Stimulated activated CD8-positive, alpha-beta memory T cell treated with anti-CD3 and anti-CD28 coated beads, Interleukin-12 subunit alpha, Interleukin-12 subunit beta, amount 100 ng/mL, for 4 hours (primary cell): ENCODE measurements around the gene DOK7.

Experiments
- DNase-seq: peaks from one replicate; pipeline ENCODE4 v3.0.0-alpha.2; 2020; ENCODE audit warnings: low read depth

DOK7 gene

DNA sequence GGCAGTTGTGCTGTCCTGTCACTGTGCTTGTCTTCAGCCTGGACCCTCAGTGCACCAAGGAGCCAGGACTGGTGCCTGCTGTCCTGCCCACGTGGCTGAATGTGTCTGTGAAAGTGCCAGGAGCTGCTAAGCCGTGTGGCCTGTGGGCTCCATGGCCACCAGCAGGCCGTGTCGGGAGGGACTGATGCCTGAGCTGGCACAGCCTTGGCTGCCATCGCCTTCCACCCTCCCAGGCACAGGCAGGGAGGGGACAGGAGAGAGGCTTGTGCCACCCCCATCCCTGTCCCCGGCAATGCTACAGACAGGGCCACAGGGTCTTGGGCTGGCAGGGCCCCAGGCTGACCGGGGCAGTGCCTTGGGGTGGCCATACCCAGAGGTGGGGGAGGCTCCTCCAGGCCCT, 24.8 kb downstream of the DOK7 start:
- no peak for DNase-seq

DNA sequence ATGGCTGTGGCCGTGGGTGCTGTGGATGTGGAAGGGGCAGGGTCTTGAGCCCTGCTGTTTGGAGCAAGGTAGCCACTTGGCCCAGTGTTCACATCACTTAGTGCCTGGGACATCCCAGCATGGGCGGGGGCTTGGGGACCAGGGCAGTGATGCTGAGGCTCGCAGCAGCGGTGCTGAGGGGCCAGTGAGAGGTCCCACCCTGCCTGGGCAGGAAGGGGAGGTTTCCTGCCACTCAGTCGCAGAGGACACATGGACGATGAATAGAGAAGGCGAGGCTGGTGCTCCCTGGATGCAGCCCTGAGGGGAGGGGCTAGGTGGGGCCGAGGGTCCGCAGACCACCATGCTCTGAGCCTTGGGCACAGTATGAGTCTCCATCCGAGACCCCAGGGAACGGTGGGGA, 25.7 kb downstream of the DOK7 start:
- no peak for DNase-seq

DNA sequence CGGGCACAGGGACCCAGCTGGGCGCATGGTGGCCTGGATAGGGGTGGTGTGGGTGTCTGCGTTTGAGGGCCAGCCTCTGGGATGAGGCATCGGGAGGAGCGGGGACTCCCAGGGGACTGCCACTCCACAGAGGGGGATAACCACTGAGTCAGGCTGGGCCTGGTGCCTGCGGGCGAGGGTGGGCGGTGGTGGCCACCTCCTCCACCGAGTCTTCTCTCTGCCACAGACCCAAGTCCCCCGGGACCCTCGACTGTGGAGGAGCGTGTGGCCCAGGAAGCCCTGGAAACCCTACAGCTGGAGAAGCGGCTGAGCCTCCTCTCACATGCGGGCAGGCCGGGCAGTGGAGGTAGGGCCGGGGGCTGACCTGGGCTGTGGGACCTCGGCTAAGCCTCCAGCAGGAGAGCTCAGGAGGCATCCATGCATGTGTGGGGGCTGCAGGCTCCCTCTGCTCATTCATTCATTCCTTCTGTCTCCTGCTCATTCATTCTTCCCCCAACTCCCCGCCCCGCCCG, 26.4 kb downstream of the DOK7 start:
- no peak for DNase-seq

DNA sequence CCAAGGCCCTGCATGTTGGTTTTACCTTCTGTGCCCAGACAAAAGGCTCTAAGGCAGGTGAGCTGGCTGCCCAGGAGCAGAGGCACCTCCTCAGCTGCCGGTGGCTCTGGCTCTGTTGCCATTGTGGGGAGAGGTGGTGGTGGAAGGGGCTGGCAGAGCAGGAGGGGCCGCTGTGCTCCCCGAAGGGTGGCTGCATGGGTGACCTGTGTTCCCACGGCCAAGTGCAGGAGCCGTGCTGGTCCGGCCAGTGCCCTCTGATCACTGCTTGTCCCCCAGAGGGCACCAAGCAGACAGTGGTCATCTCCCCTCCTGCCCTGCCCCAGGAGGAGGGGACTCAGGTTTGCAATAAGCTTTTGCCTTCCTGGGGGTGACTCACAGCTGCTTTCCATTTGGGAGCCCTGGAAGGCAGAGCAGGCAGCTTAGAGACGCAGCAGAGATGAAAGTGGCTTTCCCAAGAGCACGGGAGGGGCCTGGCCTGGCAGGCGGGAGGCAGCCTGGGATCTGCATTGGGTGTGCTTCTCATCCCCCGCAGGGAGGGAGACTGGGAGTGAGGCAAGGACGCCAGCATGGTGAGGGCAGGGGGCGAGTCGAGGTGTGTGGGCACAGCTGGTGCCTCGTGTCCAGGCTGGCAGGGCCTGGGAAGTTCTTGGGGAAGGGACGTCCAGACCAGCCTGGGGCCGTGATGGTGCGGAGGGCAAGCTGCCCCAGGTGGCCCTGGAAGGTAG, 28.7 kb downstream of the DOK7 start:
- DNase-seq: no peak

DNA sequence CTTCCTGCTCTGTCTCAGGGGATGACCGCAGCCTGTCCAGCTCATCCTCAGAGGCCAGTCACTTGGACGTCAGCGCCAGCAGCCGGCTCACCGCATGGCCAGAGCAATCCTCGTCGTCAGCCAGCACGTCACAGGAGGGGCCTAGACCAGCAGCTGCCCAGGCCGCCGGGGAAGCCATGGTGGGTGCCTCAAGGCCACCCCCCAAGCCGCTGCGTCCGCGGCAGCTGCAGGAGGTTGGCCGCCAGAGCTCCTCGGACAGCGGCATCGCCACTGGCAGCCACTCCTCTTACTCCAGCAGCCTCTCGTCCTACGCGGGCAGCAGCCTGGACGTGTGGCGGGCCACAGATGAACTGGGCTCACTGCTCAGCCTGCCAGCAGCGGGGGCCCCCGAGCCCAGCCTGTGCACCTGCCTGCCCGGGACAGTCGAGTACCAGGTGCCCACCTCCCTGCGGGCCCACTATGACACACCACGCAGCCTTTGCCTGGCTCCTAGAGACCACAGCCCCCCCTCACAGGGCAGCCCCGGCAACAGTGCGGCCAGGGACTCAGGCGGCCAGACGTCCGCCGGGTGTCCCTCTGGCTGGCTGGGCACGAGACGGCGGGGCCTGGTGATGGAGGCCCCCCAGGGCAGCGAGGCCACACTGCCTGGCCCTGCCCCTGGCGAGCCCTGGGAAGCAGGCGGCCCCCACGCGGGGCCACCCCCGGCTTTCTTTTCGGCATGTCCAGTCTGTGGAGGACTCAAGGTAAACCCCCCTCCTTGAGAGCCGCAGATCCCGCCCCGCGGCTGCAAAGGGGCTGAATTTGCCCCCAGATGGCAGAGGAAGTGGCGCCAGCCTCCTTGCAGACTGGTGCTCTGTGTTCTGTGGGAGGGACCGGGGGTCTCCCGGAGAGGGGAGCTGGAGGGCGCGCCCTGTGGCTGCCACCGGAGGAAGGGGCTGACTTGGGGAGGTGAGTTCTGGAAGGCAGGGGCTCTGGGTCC, 29.9 kb downstream of the DOK7 start:
- DNase-seq: no peak

DNA sequence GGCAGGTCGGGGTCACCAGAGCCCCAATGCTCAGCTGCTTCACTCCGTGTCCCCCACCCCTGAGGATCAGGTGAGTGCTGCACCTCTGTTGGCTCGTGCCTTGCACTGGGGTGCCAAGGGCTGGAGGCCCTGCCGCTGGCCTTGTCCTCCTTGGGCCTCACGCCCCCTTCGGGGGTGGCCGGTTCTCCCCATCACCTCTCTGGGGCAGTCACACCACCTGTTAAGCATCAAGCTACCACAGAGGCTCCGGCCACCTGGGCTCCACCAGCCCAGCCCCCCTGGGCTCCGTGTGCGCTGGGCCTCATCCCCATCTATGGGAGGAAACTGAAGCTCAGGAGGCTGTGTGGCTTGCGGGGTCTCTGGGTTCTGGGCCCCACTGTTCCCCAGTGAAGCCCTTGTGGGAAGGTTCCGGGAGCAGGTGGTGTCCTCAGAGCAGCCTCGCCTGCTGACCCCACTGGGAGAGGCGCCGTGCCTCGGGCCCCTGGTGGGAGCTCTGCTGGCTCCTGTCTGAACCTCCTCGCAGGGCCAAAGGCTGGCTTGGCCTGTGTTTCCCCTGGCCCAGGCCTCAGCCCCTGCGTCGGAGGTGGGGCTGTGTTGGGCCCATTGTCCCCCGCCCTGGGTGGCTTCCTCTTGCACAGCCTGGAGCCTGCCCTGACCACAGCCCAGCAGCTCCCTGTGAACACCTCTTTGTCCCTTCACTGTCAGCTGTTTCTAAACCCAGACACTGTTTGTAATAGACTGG, 30.8 kb downstream of the DOK7 start:
- no peak for DNase-seq

DNA sequence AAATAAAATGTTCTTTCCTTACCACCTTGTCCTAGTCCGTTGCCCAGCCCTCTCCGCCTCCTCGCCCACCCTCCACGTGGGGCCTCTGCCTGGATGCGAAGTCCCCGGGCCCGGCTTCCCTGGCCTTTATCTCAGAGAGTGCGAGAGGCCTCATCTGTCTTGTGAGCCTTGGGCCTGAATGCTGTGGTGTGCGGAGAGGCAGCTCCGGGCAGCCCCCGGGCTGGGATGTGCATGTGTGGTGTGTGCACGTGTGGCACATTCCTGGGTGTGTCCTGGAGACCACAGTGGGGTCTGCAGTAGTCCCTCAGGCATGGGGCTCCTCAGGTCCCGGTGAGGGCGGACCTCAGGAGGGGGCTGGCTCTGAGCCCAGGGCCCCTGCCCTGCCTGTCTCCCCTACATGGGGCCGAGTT, 31.4 kb downstream of the DOK7 start:
- DNase-seq: no peak

DNA sequence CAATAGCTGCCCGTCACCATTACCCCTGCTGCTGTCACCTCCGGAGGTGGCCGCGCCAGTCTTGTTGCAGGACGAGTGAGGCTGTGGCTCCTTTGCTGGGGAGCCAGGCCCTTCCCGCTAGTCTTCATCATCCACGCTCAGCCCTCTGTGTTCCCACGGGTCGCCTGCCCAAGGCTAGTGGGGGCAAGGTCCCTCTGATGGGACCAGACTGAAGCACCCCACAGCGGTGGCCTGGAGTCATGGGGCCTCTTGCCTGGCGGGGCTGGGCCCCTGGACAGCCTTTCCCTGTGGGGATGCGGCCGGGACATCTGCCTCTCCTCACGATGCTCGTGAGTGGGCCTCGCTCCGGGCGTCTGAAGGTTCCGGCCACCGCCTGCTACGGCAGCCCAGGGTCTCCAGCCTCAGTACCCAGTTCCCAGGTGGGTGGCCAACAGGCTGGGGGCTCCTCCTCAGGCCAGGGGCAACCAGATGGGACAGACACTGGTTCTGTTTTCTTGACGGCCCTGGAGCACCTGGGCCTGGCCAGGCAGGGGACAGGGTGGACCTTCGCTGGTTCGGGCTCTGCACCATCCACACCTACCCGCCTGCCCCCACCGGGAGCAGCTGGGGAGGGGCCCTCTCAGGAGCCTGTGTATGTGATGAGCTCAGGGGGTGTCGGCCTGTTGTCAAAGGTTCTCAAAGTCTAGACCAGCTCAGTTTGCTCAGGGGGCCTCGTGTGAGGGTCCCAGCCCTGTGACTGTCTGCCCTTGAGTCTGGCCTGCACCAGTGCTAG, 32.3 kb downstream of the DOK7 start:
- no peak for DNase-seq

DNA sequence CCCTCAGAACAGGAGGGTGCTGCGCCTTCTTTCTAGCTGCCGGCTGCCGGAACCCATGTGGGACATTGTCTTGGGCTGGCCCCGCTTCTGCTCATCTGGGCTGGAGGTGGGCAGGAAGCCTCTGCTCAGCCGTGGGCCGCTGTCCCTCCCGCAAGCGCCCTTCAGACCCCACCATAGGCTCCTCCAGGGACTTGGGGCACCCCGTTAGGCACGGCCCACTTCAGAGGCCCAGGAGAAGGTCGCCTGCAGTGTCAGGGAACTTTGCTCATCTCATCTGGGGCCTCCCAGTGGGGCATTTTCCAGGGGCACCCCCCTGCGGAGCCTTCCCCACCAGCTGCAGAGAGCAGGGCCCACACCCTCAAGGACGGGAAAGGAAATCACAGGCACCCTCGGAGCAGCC, 32.9 kb downstream of the DOK7 start:
- no peak for DNase-seq

DNA sequence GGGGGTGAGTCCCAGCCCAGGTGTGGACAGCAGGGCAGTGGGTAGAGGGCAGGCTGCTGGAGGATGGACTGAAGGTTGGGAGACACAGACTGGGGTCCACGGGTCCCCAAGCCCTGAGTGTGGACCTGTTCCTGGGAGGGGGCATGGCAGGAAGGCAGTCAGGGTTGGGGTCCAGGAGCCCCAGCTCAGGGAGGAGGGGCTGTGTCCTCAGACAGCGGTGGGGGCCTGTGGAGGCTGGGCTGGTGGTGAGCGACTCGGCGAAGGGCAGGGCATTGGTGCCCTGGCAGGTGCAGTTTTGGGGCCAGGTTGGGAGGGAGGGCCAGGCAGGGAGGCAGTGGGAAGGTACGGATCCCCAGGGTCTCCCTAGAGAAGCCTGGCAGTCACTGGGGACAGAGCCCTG, 34.0 kb downstream of the DOK7 start:
- DNase-seq: no peak

DNA sequence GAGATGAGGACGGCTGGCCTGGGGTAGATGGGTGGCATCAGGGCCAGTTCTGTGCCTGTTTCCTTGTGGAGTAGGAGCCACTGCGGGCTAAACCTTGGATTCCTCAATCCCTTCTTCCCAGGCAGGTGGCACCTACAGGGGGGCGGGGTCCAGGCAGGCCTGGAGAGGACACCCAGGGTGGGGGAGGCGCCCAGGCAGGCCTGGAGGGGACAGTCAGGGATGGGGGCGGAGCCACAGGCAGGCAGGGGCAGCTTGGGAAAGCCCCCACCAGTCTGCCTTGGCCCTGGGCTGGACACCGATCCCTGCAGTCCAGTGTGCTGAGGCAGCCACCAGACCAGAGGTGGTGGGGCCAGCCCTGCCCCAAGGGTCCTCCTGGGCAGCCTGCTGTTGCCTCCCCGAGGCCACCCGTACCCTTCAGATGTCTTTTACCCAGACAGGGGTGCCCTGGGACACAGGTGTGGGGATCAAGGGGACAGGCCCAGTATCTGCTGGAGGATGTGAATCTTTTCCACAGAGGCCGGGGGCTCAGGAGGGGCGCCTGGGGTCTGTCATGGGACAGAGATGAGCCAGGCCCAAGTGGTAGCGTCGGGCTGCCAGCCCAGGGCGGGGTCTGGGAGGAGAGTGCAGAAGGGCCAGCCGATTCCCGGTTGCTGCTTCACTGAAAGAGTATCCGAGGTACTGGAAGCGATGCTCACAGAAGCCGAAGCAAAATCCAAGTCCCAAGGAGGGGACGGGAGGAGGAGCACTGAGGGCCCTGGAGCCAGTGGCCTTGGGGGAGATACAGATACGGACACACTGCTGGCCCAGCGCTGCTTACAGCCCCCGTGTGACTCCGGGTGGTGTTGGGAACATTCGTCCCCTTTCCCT, 34.6 kb downstream of the DOK7 start:
- DNase-seq: no peak

DNA sequence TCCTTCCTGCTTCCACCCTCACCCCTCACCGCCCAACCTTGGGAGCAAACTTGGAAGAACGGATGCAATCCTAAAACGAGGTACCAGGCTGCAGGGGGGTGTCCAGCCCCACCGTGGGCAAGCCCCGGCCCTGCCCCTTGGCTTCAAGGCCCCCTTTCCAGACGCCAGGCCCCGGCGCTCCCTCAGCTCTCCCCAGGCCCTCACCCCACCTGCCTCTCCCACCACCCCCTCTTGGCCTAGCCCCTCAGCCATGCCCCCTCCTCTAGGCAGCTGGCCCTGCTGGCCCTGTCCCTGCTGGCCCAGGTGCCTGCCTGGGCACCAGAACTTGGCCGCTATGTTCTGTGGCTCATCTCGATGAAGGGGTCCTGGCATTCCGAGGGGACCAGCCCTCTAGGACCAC, 35.3 kb downstream of the DOK7 start:
- no peak for DNase-seq

DNA sequence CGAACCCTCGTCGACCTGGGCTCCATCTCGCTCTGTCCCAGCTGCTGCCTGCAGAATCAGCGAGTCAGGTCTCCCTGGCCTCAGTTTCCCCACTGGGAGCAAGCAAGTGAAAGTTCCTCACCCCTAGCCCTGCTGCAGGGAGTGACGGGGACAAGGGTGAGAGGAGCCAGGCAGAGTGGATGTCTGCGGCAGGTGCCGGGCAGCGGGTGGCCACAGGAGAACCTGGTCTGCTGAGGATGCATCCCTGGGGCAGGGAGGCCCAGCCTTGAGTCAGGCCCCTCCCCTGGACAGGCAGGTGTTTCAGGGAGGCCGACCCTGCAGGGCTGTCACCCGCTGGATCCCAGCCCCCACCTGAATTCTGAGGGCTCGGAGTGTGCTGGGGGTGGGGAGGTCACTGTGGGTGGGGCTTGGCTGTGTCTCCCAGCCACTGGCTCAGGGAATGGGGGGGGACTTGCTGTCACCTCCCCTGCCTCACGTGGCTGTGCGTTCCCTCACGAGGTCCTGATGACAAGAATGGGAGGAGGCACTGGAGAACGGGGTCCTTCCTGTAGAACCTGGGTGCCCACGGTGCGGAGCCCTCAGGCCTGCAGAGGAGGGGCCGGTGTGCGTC, 35.9 kb downstream of the DOK7 start:
- DNase-seq: no peak

DNA sequence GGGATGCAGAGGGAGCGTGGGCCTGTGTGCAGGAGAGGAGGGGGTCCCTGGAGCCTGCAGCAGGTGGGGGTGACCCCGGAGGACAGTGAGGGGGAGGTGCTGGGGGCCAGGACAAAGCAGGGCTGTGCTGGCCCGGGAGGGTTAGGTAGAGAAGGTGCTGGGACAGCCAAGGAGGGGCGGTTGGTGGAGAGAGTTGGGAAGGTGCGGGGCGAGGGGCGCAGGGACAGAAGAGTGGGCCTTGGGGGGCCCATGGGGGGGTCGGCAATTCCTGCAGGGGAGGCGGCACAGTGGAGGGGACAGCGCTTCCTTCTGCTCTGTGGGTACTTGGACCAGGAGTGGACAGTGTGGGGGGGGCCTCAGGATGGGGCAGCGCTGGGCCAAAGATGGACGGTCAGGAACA, 36.6 kb downstream of the DOK7 start:
- DNase-seq: no peak

DNA sequence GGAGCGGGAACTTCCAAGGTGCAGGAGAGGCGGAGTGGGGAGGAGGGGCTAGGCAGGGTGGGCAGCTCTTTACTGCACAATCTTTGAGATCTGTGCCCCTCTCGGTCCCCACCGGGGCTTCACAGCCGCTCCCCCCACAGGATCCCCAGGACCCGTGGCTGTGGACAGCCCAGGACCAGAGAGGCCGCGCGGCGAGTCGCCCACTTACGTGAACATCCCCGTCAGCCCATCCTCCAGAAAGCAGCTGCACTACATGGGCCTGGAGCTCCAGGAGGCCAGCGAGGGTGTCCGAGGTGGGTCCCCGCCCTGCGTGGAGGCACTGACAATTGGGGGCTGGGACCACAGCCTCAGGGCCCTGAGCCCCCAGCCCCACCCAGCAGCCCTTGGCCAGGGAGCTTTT, 37.0 kb downstream of the DOK7 start:
- no peak for DNase-seq

DNA sequence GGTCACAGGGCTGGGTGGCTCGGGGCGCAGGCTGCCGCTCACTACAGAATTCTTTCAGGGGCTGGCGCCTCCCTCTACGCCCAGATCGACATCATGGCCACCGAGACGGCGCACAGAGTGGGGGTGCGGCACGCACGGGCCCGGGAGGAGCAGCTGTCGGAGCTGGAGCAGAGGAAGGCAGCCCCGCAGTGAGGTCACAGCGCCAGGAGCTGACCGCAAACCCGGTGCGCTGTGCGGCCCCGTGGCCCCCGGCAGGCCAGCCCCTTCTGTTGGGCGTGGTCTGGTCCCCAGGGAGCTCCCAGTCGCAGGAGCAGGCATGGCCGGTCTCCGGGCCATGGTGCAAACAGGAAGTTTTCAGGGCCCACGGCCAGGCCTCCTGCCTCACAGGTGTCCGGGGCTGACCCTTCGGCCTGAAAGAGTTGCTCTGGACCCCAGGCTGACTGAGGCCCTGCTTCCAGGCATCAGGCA, 37.6 kb downstream of the DOK7 start:
- no peak for DNase-seq

DNA sequence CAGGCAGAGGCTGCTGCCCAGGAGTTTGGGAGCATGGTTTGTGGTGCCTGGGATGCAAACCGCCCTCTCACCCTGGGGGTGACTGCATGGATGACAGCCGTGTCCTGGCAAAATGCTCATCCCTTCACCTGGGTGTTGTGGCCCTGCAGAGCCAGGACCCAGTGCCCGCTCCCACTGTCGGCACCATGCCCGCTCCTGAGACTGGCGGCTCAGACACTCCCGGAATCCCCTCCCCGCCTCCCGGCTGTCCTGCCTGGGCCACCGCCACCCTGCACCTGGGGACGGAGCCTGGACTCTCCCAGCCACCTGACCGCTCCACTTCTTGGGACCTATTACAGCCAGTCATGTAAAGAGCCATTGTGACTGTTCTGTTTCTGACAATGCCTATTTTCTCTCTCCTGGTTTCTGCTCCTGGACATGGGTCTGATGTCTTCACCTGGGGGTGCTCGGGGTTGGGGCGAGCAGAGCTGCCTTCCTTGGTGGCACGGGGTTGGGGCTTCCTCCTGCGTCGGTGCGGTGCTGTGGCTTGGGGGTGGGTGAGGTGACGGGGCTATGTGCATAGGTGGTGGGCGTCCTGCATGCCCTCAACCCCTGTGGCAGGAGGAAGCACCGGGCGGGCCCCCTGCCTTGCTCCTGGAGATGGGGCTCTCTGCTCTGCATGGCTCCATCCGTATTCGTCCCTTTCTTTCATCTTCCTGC, 38.2 kb downstream of the DOK7 start:
- no peak for DNase-seq

DNA sequence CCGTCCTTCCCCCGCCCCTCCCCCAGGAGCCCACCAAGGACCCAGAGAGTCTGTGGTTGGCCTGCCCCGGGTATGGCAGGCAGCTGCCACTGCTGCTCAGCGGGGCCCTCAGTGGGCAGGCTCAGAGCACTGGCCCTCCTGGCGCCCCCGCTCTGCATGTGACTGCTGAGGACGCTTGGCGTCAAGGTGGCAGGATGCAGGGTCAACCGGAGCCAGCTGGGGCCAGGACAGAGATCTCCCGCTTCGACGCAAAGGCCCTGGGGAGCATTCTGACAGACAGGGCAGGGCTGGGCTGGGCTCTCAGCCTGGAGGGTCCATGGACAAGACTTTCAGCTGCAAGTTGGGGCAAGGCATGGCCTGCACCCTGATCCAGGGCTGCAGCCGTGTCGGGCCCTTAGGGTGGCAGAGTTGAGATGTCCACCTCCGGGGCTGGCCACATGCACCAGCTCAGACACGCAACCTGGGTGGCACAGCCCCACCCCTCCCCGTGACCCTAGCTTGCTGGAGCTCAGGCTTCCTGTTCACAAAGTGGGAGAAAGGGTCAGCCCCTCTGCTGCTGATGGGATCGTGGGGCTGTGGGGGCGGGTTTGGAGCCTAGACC, 38.8 kb downstream of the DOK7 start:
- no peak for DNase-seq
